HG03159 (cell line): ENCODE results near the gene EEFSEC.

Source experiments
- ATAC-seq: cut with Tn5 transposase; IDR thresholded peaks from one replicate; pipeline ENCODE4 v1.9.1; 2021; ENCODE audit warnings: mild to moderate bottlenecking, moderate library complexity; ENCODE audit not compliant: unreplicated experiment

The EEFSEC gene

GRCh38 chr3:128383316-128384235 is 230.3 kb downstream of the EEFSEC start:
- no peak for ATAC-seq

- no peak for ATAC-seq
Observed at GRCh38 chr3:128385080-128385832, 232.0 kb downstream of the EEFSEC start.

- no peak for ATAC-seq
Observed at GRCh38 chr3:128388932-128389331, 235.7 kb downstream of the EEFSEC start.

- ATAC-seq = no peak
Observed at GRCh38 chr3:128390867-128391266, 237.6 kb downstream of the EEFSEC start.

- no peak for ATAC-seq
Observed at GRCh38 chr3:128392021-128392420, 238.7 kb downstream of the EEFSEC start.

- ATAC-seq = no peak
Observed at GRCh38 chr3:128392818-128393544, 239.7 kb downstream of the EEFSEC start.

- no peak for ATAC-seq
Observed at GRCh38 chr3:128394033-128394432, 240.8 kb downstream of the EEFSEC start.

GRCh38 chr3:128395046-128395445 is 241.8 kb downstream of the EEFSEC start:
- ATAC-seq = no peak

GRCh38 chr3:128395500-128396162 is 242.3 kb downstream of the EEFSEC start:
- ATAC-seq = no peak

- no peak for ATAC-seq
Observed at GRCh38 chr3:128397484-128397883, 244.2 kb downstream of the EEFSEC start.

- ATAC-seq = no peak
Observed at GRCh38 chr3:128398586-128398985, 245.3 kb downstream of the EEFSEC start.

GRCh38 chr3:128399221-128399915 is 246.1 kb downstream of the EEFSEC start:
- ATAC-seq = no peak

- no peak for ATAC-seq
Observed at GRCh38 chr3:128400671-128401070, 247.4 kb downstream of the EEFSEC start.

GRCh38 chr3:128402319-128402718 is 249.0 kb downstream of the EEFSEC start:
- ATAC-seq = no peak

GRCh38 chr3:128402998-128403397 is 249.7 kb downstream of the EEFSEC start:
- no peak for ATAC-seq

GRCh38 chr3:128404276-128405068 is 251.2 kb downstream of the EEFSEC start:
- no peak for ATAC-seq

- no peak for ATAC-seq
Observed at GRCh38 chr3:128405554-128406277, 252.4 kb downstream of the EEFSEC start.

- ATAC-seq = no peak
Observed at GRCh38 chr3:128407247-128407646, 254.0 kb downstream of the EEFSEC start.
